Upper lobe of right lung (tissue), 1 donor: Measurements from ENCODE around the gene PLEKHG4. TPM values are rescaled to one million over a fixed set of nuclear protein-coding genes. Genes with fewer than 3 reads are reported as not detected.

Experiments
- ATAC-seq: fragments of 200-7000 bp; cut with Tn5 transposase; one replicate; pipeline ENCODE4 v1.9.1; 2020; ENCODE audit warnings: mild to moderate bottlenecking, moderate library complexity
- DNase-seq: peaks from one replicate; pipeline ENCODE4 v3.0.0-alpha.2; 2020
- H3K27ac ChIP-seq: fragments of 200-600 bp; one replicate; pipeline ENCODE4 v1.8.0; 2022
- H3K27me3 ChIP-seq: fragments of 200-600 bp; one replicate; pipeline ENCODE4 v1.8.0; 2022; ENCODE audit warnings: mild to moderate bottlenecking
- H3K36me3 ChIP-seq: fragments of 200-600 bp; one replicate; pipeline ENCODE4 v1.8.0; 2022
- H3K4me1 ChIP-seq: fragments of 200-600 bp; one replicate; pipeline ENCODE4 v1.8.0; 2022
- H3K4me3 ChIP-seq: fragments of 200-600 bp; one replicate; pipeline ENCODE4 v1.8.0; 2022; ENCODE audit warnings: mild to moderate bottlenecking
- H3K9me3 ChIP-seq: fragments of 200-600 bp; one replicate; pipeline ENCODE4 v1.8.0; 2022
- intact Hi-C: fragments of 100-400 bp; cut with DNase I; formaldehyde crosslinking; loops from one replicate; pipeline ENCODE4 v1.11.0; 2022
- total RNA-seq: library from RNA; stranded (reverse); fragmentation: NEBNext Ultra II Directional; extraction: Animal tissue kit (Norgen Biotek cat#: 25700); gene quantifications from one replicate; pipeline ENCODE4 v1.2.1, GENCODE V29; 2021
- TF ChIP-seq, protein P1 (sequence below): fragments of 200-600 bp; IDR thresholded peaks from one replicate; pipeline ENCODE4 v1.8.0; 2022; ENCODE audit warnings: antibody characterized with exemption
- donor health status: DM: no; HTN: yes; CAD: no; lungs with severe emphysema.

PLEKHG4 gene
- total RNA-seq, 1 donor from 2014 or later: 16.2 TPM

DNA sequence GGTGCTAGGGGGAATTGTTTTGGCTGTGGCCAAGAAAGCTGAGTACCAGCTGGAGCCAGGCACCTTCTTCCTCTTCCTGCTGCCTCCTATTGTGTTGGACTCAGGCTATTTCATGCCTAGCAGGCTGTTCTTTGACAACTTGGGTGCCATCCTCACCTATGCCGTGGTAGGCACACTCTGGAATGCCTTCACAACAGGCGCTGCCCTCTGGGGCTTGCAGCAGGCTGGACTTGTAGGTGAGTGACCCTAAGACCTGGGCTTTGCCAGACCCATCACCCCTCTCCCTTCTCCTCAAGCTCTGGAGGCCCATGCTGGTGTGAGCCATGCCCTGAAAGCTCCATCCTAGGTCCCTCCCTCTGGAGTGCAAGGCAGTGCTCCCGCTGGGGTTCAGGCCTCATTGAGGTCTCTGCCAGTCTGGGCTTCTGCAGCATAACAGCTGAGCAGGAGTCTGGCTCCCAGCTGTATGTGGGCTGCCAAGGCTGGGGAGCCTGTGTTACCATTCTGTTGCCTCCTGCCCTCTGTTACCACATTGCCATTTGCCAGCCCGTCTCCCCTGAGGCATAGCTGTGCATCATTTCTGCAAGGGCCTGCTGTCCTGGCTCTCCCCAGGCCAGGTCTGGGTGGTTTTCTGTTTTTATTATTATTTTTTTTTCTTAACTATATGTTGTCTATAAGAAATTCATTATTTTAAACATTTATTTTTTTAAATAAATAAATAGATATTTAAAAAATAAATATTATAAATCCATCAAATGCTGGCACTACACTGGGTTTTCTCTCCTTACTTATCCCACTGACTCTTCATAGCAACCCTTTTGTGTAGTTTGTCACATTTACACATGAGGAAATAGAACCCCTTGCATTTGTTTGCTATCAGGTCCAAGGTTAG lies 26.5 kb upstream of the PLEKHG4 start:
- intact Hi-C loops: no loop called here
- Histone ChIP-seq H3K27ac (no peak overlapping the region), H3K27me3 (no peaks in the 10 kb centered on the region), H3K9me3 (no peaks in the 10 kb centered on the region), H3K36me3 (no peaks in the 10 kb centered on the region), H3K4me1 (peaks cover 5% of the 10 kb centered on the region), H3K4me3 (no peak overlapping the region)
- ATAC-seq (no peak), DNase-seq (no peak)
- TF ChIP-seq, protein P1, sequence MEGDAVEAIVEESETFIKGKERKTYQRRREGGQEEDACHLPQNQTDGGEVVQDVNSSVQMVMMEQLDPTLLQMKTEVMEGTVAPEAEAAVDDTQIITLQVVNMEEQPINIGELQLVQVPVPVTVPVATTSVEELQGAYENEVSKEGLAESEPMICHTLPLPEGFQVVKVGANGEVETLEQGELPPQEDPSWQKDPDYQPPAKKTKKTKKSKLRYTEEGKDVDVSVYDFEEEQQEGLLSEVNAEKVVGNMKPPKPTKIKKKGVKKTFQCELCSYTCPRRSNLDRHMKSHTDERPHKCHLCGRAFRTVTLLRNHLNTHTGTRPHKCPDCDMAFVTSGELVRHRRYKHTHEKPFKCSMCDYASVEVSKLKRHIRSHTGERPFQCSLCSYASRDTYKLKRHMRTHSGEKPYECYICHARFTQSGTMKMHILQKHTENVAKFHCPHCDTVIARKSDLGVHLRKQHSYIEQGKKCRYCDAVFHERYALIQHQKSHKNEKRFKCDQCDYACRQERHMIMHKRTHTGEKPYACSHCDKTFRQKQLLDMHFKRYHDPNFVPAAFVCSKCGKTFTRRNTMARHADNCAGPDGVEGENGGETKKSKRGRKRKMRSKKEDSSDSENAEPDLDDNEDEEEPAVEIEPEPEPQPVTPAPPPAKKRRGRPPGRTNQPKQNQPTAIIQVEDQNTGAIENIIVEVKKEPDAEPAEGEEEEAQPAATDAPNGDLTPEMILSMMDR: no peak

DNA sequence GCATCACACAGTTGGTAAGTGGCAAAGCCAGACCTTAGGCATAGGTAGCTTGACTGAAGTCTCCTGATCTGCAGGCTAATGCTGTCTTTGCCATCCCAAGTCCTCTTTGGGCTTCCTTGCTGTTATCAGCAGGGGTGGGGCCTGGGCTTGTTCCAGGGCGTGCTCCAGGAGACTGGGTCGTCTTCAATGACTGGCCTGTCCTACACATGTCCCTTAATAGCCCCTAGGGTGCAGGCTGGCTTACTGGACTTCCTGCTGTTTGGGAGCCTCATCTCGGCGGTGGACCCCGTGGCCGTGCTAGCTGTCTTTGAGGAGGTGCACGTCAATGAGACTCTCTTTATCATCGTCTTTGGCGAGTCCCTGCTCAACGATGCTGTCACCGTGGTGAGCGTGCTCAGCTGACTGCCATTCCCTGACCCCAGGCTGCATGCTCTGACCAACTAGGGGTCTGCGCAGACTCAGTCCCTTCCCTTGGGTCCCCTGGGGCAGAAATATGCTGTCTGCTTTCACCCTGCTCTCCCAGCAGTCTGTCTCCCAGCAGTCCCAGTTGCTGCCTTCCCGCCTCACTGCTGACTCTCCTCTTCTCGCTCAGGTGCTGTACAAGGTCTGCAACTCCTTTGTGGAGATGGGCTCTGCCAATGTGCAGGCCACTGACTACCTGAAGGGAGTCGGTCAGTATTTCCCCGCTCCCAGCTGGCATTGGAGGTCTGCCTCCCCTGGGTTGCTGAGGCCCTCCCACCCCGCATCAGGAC lies 24.4 kb upstream of the PLEKHG4 start:
- Histone ChIP-seq H3K27ac (no peak overlapping the region), H3K4me1 (no peaks in the 10 kb centered on the region), H3K4me3 (no peak overlapping the region), H3K9me3 (no peaks in the 10 kb centered on the region), H3K27me3 (no peaks in the 10 kb centered on the region), H3K36me3 (no peaks in the 10 kb centered on the region)
- DNase-seq (no peak), ATAC-seq (no peak)
- TF ChIP-seq, protein P1: no peak
- intact Hi-C loops: no loop called here

DNA sequence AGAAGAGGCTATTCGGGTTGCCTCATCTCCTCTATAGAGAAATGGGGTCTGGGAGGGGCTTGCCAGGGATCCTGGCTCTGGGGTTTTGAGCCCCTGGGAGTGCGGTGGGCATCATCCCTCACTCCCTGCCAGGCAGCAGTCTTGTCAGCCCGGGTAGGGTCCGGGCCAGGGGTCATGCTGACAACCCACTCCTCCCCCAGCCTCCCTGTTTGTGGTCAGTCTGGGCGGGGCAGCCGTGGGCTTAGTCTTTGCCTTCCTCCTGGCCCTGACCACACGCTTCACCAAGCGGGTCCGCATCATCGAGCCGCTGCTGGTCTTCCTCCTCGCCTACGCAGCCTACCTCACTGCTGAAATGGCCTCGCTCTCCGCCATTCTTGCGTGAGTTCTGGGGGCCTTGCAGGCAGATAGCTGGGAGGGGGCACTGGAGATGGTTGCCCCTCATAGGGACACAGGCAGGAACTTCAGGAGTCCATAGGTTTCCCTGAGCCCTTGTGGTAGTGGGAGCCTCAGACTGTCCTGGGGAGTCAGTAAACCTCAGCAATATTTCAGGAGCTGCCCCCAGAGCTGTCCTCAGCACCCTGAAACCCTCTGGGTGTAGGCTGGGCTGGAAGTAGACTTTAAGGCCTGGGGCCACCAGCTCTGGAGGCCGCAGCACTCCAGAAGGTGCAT lies 23.6 kb upstream of the PLEKHG4 start:
- intact Hi-C loops: no loop called here
- no peak for DNase-seq

DNA sequence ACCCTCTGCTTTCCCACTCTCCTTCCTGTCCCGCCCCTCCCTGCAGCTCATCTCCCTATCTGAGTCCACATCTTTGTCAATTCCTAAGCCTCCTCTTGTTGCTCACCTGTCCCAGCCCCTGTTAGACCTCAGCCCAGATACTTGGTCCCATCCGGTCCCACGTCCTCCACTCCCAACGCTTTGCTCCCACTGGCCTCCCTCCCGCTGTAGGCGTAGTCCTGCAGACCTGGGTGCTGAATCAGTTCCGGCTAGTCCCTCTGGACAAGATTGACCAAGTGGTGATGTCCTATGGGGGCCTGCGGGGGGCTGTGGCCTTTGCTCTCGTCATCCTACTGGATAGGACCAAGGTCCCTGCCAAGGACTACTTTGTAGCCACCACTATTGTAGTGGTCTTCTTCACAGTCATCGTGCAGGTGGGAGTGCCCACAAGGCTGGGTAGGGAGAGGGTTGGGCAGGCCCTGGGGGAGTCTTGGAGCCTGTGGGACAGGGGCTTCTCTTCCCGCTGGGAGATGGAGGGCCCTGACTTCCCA lies 22.6 kb upstream of the PLEKHG4 start:
- intact Hi-C loops: no loop called here

More for the DNA sequence above, 23.6 kb upstream of the PLEKHG4 start:
- Histone ChIP-seq H3K9me3 (no peaks in the 10 kb centered on the region), H3K4me1 (no peaks in the 10 kb centered on the region), H3K27ac (no peak overlapping the region), H3K4me3 (no peak overlapping the region), H3K27me3 (no peaks in the 10 kb centered on the region), H3K36me3 (no peaks in the 10 kb centered on the region)
- no peak for ATAC-seq
- TF ChIP-seq, protein P1: no peak

More for the DNA sequence above, 22.6 kb upstream of the PLEKHG4 start:
- DNase-seq (no peak), ATAC-seq (no peak)
- TF ChIP-seq, protein P1: no peak
- Histone ChIP-seq H3K36me3 (no peaks in the 10 kb centered on the region), H3K9me3 (no peaks in the 10 kb centered on the region), H3K27me3 (no peaks in the 10 kb centered on the region), H3K27ac (no peak overlapping the region), H3K4me1 (no peaks in the 10 kb centered on the region), H3K4me3 (no peak overlapping the region)
